Nephron (organoid): ENCODE measurements around the gene TNS1.

Source experiments
- H3K27ac Mint-ChIP-seq, 3 experiments: 2 replicates each; pipeline ENCODE4 v1.8.0; 2020; ENCODE audit warnings: mixed read lengths in 3 of 3, mild to moderate bottlenecking in 2 of 3, moderate library complexity in 1 of 3
- H3K27me3 Mint-ChIP-seq: 2 replicates; pipeline ENCODE4 v1.8.0; 2021; ENCODE audit warnings: low read depth, mild to moderate bottlenecking, moderate library complexity, mixed read lengths
- H3K36me3 Mint-ChIP-seq: 2 replicates; pipeline ENCODE4 v1.8.0; 2020; ENCODE audit warnings: low read depth, mixed read lengths
- H3K4me1 Mint-ChIP-seq: 2 replicates; pipeline ENCODE4 v1.8.0; 2020; ENCODE audit warnings: mixed read lengths
- H3K4me3 Mint-ChIP-seq, 3 experiments: 2 replicates each; pipeline ENCODE4 v1.8.0; 2020; ENCODE audit warnings: mild to moderate bottlenecking in 3 of 3, mixed read lengths in 3 of 3, moderate library complexity in 2 of 3
- H3K9me3 Mint-ChIP-seq: 2 replicates; pipeline ENCODE4 v1.8.0; 2020; ENCODE audit warnings: mixed read lengths
- CTCF ChIP-seq, 3 experiments: fragments of 200-600 bp; sonication (generic); IDR thresholded peaks; one replicate each; pipeline ENCODE4 v1.5.0; 2021; ENCODE audit warnings: antibody characterized with exemption in 3 of 3; ENCODE audit not compliant: unreplicated experiment in 3 of 3

Gene TNS1

GRCh38 chr2:218015586-218016521, 13.1 kb upstream of the TNS1 start:
- H3K27ac Mint-ChIP-seq: peak overlapping the region in 2 of 3 experiments; percentile 49 to 92
- no peaks in the 10 kb centered on the region for H3K36me3 Mint-ChIP-seq
- no peaks in the 10 kb centered on the region for H3K9me3 Mint-ChIP-seq
- no peak for TF ChIP-seq CTCF (IDR thresholded peaks at IDR 0.05; ENCODE audit: unreplicated experiment in 3 of 3)
- no peak overlapping the region for H3K4me3 Mint-ChIP-seq
- H3K4me1 Mint-ChIP-seq: peaks cover 67% of the 10 kb centered on the region
- peaks cover 11% of the 10 kb centered on the region for H3K27me3 Mint-ChIP-seq

GRCh38 chr2:218014706-218015585, 12.2 kb upstream of the TNS1 start:
- Mint-ChIP-seq H3K4me3 (no peak overlapping the region), H3K36me3 (no peaks in the 10 kb centered on the region), H3K4me1 (peaks cover 67% of the 10 kb centered on the region), H3K9me3 (no peaks in the 10 kb centered on the region), H3K27ac (peak overlapping the region in 2 of 3 experiments; percentile 49 to 74), H3K27me3 (peaks cover 15% of the 10 kb centered on the region)
- no peak for TF ChIP-seq CTCF (IDR thresholded peaks at IDR 0.05; ENCODE audit: unreplicated experiment in 3 of 3)

GRCh38 chr2:218013289-218013688, 10.5 kb upstream of the TNS1 start:
- H3K4me3 Mint-ChIP-seq: no peak overlapping the region
- no peak for TF ChIP-seq CTCF (IDR thresholded peaks at IDR 0.05; ENCODE audit: unreplicated experiment in 3 of 3)
- no peaks in the 10 kb centered on the region for H3K36me3 Mint-ChIP-seq

GRCh38 chr2:218012284-218012683, 9.5 kb upstream of the TNS1 start:
- Mint-ChIP-seq H3K4me1 (peaks cover 58% of the 10 kb centered on the region), H3K27me3 (peaks cover 35% of the 10 kb centered on the region), H3K27ac (peak overlapping the region; percentile 12 to 61 (median 51)), H3K4me3 (peak overlapping the region in 1 of 3 experiments; percentile 35), H3K9me3 (no peaks in the 10 kb centered on the region), H3K36me3 (no peaks in the 10 kb centered on the region)
- no peak for TF ChIP-seq CTCF (IDR thresholded peaks at IDR 0.05; ENCODE audit: unreplicated experiment in 3 of 3)

More at GRCh38 chr2:218013289-218013688, 10.5 kb upstream of the TNS1 start:
- H3K27ac Mint-ChIP-seq: no peak overlapping the region
- peaks cover 30% of the 10 kb centered on the region for H3K27me3 Mint-ChIP-seq
- H3K4me1 Mint-ChIP-seq: peaks cover 62% of the 10 kb centered on the region
- no peaks in the 10 kb centered on the region for H3K9me3 Mint-ChIP-seq

GRCh38 chr2:218011653-218012040, 8.9 kb upstream of the TNS1 start:
- Mint-ChIP-seq H3K4me1 (peaks cover 55% of the 10 kb centered on the region), H3K9me3 (no peaks in the 10 kb centered on the region), H3K27me3 (peaks cover 40% of the 10 kb centered on the region), H3K27ac (peak overlapping the region; percentile 12 to 75 (median 51)), H3K36me3 (no peaks in the 10 kb centered on the region), H3K4me3 (peak overlapping the region; percentile 23 to 45 (median 35))
- TF ChIP-seq CTCF (IDR thresholded peaks at IDR 0.05; ENCODE audit: unreplicated experiment in 3 of 3): no peak
